ENCODE measurements around the gene CALHM6.

Gene CALHM6

GRCh38 chr6:116426551-116426950, 34.6 kb upstream of the CALHM6 start:
- H3K36me3 ChIP-seq (ENCODE audit: insufficient read depth, low read length): no peaks in the 10 kb centered on the region
- H3K27ac ChIP-seq: no peak overlapping the region
- no peak for DNase-seq (ENCODE audit: low read depth, low spot score)
- no peak for TF ChIP-seq EZH2 (IDR thresholded peaks at IDR 0.05)
- TF ChIP-seq FOXP2 (optimal IDR thresholded peaks at IDR 0.05; ENCODE audit: control extremely low read depth, extremely low read length, insufficient read depth): no peak
- no peak for TF ChIP-seq POLR2AphosphoS5 (IDR thresholded peaks at IDR 0.05; ENCODE audit: borderline replicate concordance, low read depth, low read length)
- H3K4me3 ChIP-seq: no peak overlapping the region
- H3K9ac ChIP-seq (ENCODE audit: insufficient read length): no peak overlapping the region
- H3K9me3 ChIP-seq (ENCODE audit: low read depth, low read length): no peaks in the 10 kb centered on the region

DNA sequence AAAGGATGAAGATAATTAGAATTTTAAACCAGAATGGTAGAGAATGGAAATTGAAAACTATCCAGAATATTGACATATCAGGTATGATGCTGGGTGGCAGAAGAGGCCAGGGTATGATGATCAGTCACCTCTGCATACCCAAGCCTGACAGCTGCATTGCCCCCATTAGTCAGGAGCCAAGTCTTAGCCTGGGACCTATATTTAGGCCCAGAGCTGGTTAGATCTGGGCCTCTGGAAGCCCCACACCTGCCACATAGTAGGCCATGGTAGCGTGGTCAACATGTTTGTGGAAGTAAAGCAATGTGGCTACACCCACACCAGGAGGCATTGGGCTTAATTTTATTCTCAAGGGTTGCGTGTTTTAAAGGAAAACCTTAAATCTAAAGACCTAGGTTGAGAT, 32.1 kb upstream of the CALHM6 start:
- Histone ChIP-seq H3K27ac (no peak overlapping the region), H3K9ac (ENCODE audit: insufficient read length) (no peak overlapping the region), H3K9me3 (ENCODE audit: low read depth, low read length) (no peaks in the 10 kb centered on the region), H3K4me3 (no peak overlapping the region), H3K36me3 (ENCODE audit: insufficient read depth, low read length) (no peaks in the 10 kb centered on the region)
- TF ChIP-seq EZH2 (IDR thresholded peaks at IDR 0.05) (no peak), FOXP2 (optimal IDR thresholded peaks at IDR 0.05; ENCODE audit: control extremely low read depth, extremely low read length, insufficient read depth) (no peak), POLR2AphosphoS5 (IDR thresholded peaks at IDR 0.05; ENCODE audit: borderline replicate concordance, low read depth, low read length) (no peak)
- DNase-seq (ENCODE audit: low read depth, low spot score): no peak

DNA sequence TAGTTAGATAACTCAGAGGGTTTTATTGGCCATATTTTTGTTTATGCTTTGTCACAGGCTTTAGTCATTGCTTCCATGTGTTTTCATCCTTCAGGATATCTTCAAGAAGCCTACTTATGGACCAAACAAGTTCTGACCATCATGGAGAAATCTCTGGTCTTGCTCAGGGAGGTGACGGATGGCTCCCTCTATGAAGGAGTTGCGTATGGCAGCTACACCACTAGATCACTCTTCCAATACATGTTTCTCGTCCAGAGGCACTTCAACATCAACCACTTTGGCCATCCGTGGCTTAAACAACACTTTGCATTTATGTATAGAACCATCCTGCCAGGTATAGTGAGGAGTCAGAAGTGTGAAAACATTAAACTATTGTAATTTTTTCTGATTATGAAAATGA, 30.3 kb upstream of the CALHM6 start:
- DNase-seq (ENCODE audit: low read depth, low spot score): no peak

GRCh38 chr6:116431964-116432595, 29.1 kb upstream of the CALHM6 start:
- H3K4me3 ChIP-seq: no peak overlapping the region
- no peak overlapping the region for H3K9ac ChIP-seq (ENCODE audit: insufficient read length)
- DNase-seq (ENCODE audit: low read depth, low spot score): no peak
- TF ChIP-seq FOXP2 (optimal IDR thresholded peaks at IDR 0.05; ENCODE audit: control extremely low read depth, extremely low read length, insufficient read depth) (no peak), POLR2AphosphoS5 (IDR thresholded peaks at IDR 0.05; ENCODE audit: borderline replicate concordance, low read depth, low read length) (no peak), EZH2 (IDR thresholded peaks at IDR 0.05) (no peak)
- no peaks in the 10 kb centered on the region for H3K36me3 ChIP-seq (ENCODE audit: insufficient read depth, low read length)
- no peaks in the 10 kb centered on the region for H3K9me3 ChIP-seq (ENCODE audit: low read depth, low read length)
- H3K27ac ChIP-seq: no peak overlapping the region

More for the DNA sequence above, 30.3 kb upstream of the CALHM6 start:
- Histone ChIP-seq H3K36me3 (ENCODE audit: insufficient read depth, low read length) (no peaks in the 10 kb centered on the region), H3K27ac (no peak overlapping the region), H3K4me3 (no peak overlapping the region), H3K9me3 (ENCODE audit: low read depth, low read length) (no peaks in the 10 kb centered on the region), H3K9ac (ENCODE audit: insufficient read length) (no peak overlapping the region)
- no peak for TF ChIP-seq FOXP2 (optimal IDR thresholded peaks at IDR 0.05; ENCODE audit: control extremely low read depth, extremely low read length, insufficient read depth)
- no peak for TF ChIP-seq POLR2AphosphoS5 (IDR thresholded peaks at IDR 0.05; ENCODE audit: borderline replicate concordance, low read depth, low read length)
- no peak for TF ChIP-seq EZH2 (IDR thresholded peaks at IDR 0.05)

DNA sequence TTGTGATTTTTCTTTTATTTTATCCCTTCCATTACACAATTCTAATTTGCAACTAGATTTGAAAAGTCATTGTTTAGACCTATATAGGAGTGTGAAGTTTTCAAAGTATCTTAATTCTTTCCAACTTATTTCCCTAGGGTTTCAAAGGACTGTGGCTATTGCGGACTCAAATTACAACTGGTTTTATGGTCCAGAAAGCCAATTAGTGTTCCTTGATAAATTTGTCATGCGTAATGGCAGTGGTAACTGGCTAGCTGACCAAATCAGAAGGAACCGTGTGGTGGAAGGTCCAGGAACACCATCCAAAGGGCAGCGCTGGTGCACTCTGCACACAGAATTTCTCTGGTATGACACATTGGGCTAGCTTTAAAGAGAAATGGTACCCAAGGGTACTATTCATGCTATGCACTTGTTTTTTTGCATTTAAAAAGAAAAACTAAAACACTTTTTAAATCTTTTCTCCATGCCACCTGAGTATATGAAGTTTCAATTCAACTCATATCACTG, 27.9 kb upstream of the CALHM6 start:
- no peak for TF ChIP-seq EZH2 (IDR thresholded peaks at IDR 0.05)
- TF ChIP-seq FOXP2 (optimal IDR thresholded peaks at IDR 0.05; ENCODE audit: control extremely low read depth, extremely low read length, insufficient read depth): no peak
- no peak for TF ChIP-seq POLR2AphosphoS5 (IDR thresholded peaks at IDR 0.05; ENCODE audit: borderline replicate concordance, low read depth, low read length)
- Histone ChIP-seq H3K4me3 (no peak overlapping the region), H3K9me3 (ENCODE audit: low read depth, low read length) (no peaks in the 10 kb centered on the region), H3K27ac (no peak overlapping the region), H3K9ac (ENCODE audit: insufficient read length) (no peak overlapping the region), H3K36me3 (ENCODE audit: insufficient read depth, low read length) (no peaks in the 10 kb centered on the region)
- DNase-seq (ENCODE audit: low read depth, low spot score): no peak

GRCh38 chr6:116434056-116434725, 27.0 kb upstream of the CALHM6 start:
- no peak overlapping the region for H3K4me3 ChIP-seq
- no peaks in the 10 kb centered on the region for H3K36me3 ChIP-seq (ENCODE audit: insufficient read depth, low read length)
- TF ChIP-seq EZH2 (IDR thresholded peaks at IDR 0.05): no peak
- no peak for TF ChIP-seq FOXP2 (optimal IDR thresholded peaks at IDR 0.05; ENCODE audit: control extremely low read depth, extremely low read length, insufficient read depth)
- TF ChIP-seq POLR2AphosphoS5 (IDR thresholded peaks at IDR 0.05; ENCODE audit: borderline replicate concordance, low read depth, low read length): no peak
- DNase-seq (ENCODE audit: low read depth, low spot score): no peak
- no peaks in the 10 kb centered on the region for H3K9me3 ChIP-seq (ENCODE audit: low read depth, low read length)
- H3K9ac ChIP-seq (ENCODE audit: insufficient read length): no peak overlapping the region
- H3K27ac ChIP-seq: no peak overlapping the region

GRCh38 chr6:116436586-116436985, 24.6 kb upstream of the CALHM6 start:
- H3K27ac ChIP-seq: no peak overlapping the region
- DNase-seq (ENCODE audit: low read depth, low spot score): no peak
- no peak overlapping the region for H3K9ac ChIP-seq (ENCODE audit: insufficient read length)
- no peaks in the 10 kb centered on the region for H3K9me3 ChIP-seq (ENCODE audit: low read depth, low read length)
- H3K4me3 ChIP-seq: no peak overlapping the region
- TF ChIP-seq EZH2 (IDR thresholded peaks at IDR 0.05) (no peak), FOXP2 (optimal IDR thresholded peaks at IDR 0.05; ENCODE audit: control extremely low read depth, extremely low read length, insufficient read depth) (no peak), POLR2AphosphoS5 (IDR thresholded peaks at IDR 0.05; ENCODE audit: borderline replicate concordance, low read depth, low read length) (no peak)
- H3K36me3 ChIP-seq (ENCODE audit: insufficient read depth, low read length): no peaks in the 10 kb centered on the region

DNA sequence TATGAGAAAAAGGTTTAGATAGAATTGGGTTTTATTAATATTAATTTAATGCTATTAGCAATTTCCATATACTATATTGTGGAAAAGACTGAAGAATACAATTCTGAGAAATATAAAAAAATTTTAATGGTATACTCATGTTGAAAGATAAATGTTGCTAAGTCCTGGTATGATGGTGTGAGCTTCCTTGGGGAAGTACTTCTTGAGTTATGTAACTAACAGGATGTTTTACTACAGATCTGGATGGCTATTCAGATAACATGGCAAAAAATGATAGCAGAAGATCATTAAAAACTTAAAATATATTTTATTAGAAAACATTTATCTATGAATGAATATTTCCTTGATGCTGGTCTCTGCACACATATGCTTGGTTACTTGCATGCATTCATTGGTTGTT, 23.5 kb upstream of the CALHM6 start:
- Histone ChIP-seq H3K4me3 (no peak overlapping the region), H3K27ac (no peak overlapping the region), H3K9ac (ENCODE audit: insufficient read length) (no peak overlapping the region), H3K36me3 (ENCODE audit: insufficient read depth, low read length) (no peaks in the 10 kb centered on the region), H3K9me3 (ENCODE audit: low read depth, low read length) (no peaks in the 10 kb centered on the region)
- no peak for DNase-seq (ENCODE audit: low read depth, low spot score)
- no peak for TF ChIP-seq FOXP2 (optimal IDR thresholded peaks at IDR 0.05; ENCODE audit: control extremely low read depth, extremely low read length, insufficient read depth)
- TF ChIP-seq EZH2 (IDR thresholded peaks at IDR 0.05): no peak
